ENCODE data around the gene TMEM14A.
"Not testable (repeated sequence)": the region's sequence is repeated elsewhere in the genome, so short reads cannot be mapped to it uniquely, and the experiment has no call there.

Gene TMEM14A

DNA sequence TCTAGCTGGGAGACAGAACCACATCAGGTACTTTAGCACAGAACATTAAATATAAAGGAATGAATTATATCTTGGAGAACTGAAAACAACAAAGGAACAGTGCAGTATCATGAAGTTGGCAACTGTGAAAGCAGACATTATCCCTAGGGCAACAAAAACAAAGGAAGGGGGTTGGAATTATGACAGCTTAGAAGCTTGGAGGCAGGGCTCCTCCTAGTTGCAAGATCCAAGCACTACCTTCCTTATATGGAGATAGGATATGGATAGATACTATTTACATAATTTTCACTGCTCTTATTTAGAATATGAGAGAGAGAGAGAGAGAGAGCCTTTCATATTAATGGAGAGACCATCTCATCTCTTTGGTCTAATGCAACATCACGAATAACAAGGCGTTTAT is 27.0 kb downstream of the TMEM14A start:
- H3K27ac Mint-ChIP-seq, result no peak overlapping the region
- H3K27me3 Mint-ChIP-seq, result peaks cover 11% of the 10 kb centered on the region
- H3K9me3 Mint-ChIP-seq (ENCODE audit: low read depth), result no peaks in the 10 kb centered on the region
- H3K4me3 Mint-ChIP-seq, result no peak overlapping the region
- H3K36me3 Mint-ChIP-seq, result no peaks in the 10 kb centered on the region
- H3K4me1 Mint-ChIP-seq (ENCODE audit: low read depth), result no peaks in the 10 kb centered on the region

DNA sequence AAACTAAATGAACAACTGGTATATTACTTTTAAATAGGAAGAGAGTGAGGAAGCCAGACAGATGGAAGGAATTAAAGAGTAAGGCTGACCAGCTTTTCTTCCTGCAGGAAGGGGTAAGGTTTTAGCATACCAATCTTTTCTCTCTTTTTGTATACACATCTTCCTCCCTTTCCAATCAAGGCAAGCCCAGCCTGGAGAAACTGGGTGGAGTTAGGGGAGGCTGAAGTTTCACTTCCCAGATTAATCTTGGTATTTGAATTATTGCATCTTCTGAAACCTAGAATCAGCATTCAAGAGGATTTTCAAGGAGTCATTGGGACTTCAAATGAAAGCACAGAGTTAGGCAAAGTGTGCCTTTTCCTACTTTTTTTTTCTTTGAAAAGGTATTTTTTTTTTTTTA is 33.1 kb downstream of the TMEM14A start:
- peaks cover 4% of the 10 kb centered on the region for H3K9me3 Mint-ChIP-seq (ENCODE audit: low read depth)
- H3K27me3 Mint-ChIP-seq, result peaks cover 13% of the 10 kb centered on the region
- H3K4me3 Mint-ChIP-seq, result no peak overlapping the region
- peaks cover 2% of the 10 kb centered on the region for H3K36me3 Mint-ChIP-seq
- H3K27ac Mint-ChIP-seq, result no peak overlapping the region
- H3K4me1 Mint-ChIP-seq (ENCODE audit: low read depth), result no peaks in the 10 kb centered on the region

DNA sequence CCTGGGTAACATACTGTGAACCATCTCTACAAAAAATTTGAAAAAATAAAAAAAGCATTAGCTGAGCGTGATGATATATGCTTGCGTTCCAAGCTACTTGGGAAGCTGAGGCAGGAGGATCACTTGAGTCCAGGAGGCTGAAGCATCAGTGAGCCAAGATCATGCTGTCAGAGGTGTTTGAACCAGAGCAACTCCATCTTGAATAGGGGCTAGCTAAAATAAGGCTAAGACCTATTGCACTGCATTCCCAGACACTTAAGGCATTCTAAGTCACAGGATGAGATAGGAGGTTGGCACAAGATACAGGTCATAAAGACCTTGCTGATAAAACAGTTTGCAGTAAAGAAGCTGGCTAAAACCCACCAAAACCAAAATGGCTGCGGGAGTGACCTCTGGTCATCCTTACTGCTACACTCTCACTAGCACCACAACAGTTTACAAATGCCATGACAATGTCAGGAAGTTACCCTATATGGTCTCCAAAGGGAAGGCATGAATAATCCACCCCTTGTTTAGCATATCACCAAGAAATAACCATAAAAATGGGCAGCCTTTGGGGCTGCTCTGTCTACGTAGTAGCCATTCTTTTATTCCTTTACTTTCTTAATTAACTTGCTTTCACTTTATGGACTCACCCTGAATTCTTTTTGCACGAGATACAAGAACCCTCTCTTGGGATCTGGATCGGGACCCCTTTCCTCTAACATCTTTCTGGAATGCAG is 34.0 kb downstream of the TMEM14A start:
- H3K27me3 Mint-ChIP-seq, result peaks cover 13% of the 10 kb centered on the region
- H3K4me1 Mint-ChIP-seq (ENCODE audit: low read depth); H3K36me3 Mint-ChIP-seq; H3K27ac Mint-ChIP-seq; H3K4me3 Mint-ChIP-seq; H3K9me3 Mint-ChIP-seq (ENCODE audit: low read depth): not testable (repeated sequence)

- peaks cover 4% of the 10 kb centered on the region for H3K9me3 Mint-ChIP-seq (ENCODE audit: low read depth)
- H3K4me3 Mint-ChIP-seq, result no peak overlapping the region
- H3K36me3 Mint-ChIP-seq, result peaks cover 2% of the 10 kb centered on the region
- no peaks in the 10 kb centered on the region for H3K4me1 Mint-ChIP-seq (ENCODE audit: low read depth)
- H3K27me3 Mint-ChIP-seq, result peaks cover 11% of the 10 kb centered on the region
- H3K27ac Mint-ChIP-seq, result no peak overlapping the region
These were observed 35.1 kb downstream of the TMEM14A start for GRCh38 chr6:52706001-52706400.

- peaks cover 4% of the 10 kb centered on the region for H3K9me3 Mint-ChIP-seq (ENCODE audit: low read depth)
- peaks cover 5% of the 10 kb centered on the region for H3K27me3 Mint-ChIP-seq
- H3K4me3 Mint-ChIP-seq, result no peak overlapping the region
- no peaks in the 10 kb centered on the region for H3K4me1 Mint-ChIP-seq (ENCODE audit: low read depth)
- H3K27ac Mint-ChIP-seq, result no peak overlapping the region
- H3K36me3 Mint-ChIP-seq, result peaks cover 2% of the 10 kb centered on the region
These were observed 37.2 kb downstream of the TMEM14A start for GRCh38 chr6:52707963-52708680.

- Mint-ChIP-seq H3K27ac (no peak overlapping the region), H3K4me1 (ENCODE audit: low read depth) (no peaks in the 10 kb centered on the region), H3K4me3 (no peak overlapping the region), H3K27me3 (no peaks in the 10 kb centered on the region), H3K9me3 (ENCODE audit: low read depth) (peaks cover 4% of the 10 kb centered on the region), H3K36me3 (no peaks in the 10 kb centered on the region)
These were observed 41.2 kb downstream of the TMEM14A start for GRCh38 chr6:52712136-52712535.

DNA sequence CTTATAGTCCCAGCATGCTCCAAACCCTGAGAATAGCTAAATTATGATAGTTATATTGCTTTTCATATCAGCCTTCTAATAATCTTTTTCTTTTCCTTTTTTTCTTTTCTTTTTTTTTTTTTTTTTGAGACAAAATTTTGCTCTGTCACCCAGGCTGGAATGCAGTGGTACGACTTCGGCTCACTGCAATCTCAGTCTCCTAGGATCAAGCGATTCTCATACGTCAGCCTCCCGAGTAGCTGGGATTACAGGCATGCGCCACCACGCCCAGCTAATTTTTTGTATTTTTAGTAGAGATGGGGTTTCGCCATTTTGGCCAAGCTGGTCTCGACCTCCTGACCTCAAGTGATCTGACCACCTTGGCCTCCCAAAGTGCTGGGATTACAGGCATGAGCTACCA is 43.8 kb downstream of the TMEM14A start:
- H3K4me1 Mint-ChIP-seq (ENCODE audit: low read depth); H3K27ac Mint-ChIP-seq; H3K36me3 Mint-ChIP-seq; H3K9me3 Mint-ChIP-seq (ENCODE audit: low read depth); H3K27me3 Mint-ChIP-seq; H3K4me3 Mint-ChIP-seq: not testable (repeated sequence)

DNA sequence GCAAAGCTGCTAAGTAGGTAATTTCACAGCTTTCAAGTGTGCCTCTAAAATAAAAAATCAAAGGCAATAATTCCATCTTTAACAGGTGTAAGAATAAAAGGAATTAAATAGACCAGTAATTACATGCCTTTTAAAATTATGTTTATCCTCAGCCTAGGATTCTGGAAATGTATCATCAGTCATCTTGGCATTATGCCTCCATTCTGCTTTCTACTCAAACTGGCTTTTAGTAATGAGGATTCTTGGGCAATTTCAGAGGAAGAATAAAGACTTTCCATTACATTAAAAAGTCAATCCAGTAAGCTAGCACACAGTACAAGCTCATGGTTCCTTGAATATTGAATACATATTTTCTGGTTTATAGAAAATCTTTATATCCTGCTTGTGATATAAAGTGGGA is 47.6 kb downstream of the TMEM14A start:
- Mint-ChIP-seq H3K27me3 (no peaks in the 10 kb centered on the region), H3K4me3 (no peak overlapping the region), H3K9me3 (ENCODE audit: low read depth) (no peaks in the 10 kb centered on the region), H3K4me1 (ENCODE audit: low read depth) (no peaks in the 10 kb centered on the region), H3K36me3 (no peaks in the 10 kb centered on the region), H3K27ac (no peak overlapping the region)

- H3K9me3 Mint-ChIP-seq (ENCODE audit: low read depth), result no peaks in the 10 kb centered on the region
- no peaks in the 10 kb centered on the region for H3K4me1 Mint-ChIP-seq (ENCODE audit: low read depth)
- H3K36me3 Mint-ChIP-seq, result no peaks in the 10 kb centered on the region
- H3K27me3 Mint-ChIP-seq, result no peaks in the 10 kb centered on the region
- H3K27ac Mint-ChIP-seq, result no peak overlapping the region
- H3K4me3 Mint-ChIP-seq, result no peak overlapping the region
These were observed 49.4 kb downstream of the TMEM14A start for GRCh38 chr6:52720321-52720720.

GRCh38 chr6:52724042-52724405 is 53.1 kb downstream of the TMEM14A start:
- Mint-ChIP-seq H3K27ac (no peak overlapping the region), H3K4me1 (ENCODE audit: low read depth) (no peaks in the 10 kb centered on the region), H3K27me3 (no peaks in the 10 kb centered on the region), H3K9me3 (ENCODE audit: low read depth) (no peaks in the 10 kb centered on the region), H3K36me3 (no peaks in the 10 kb centered on the region), H3K4me3 (no peak overlapping the region)

DNA sequence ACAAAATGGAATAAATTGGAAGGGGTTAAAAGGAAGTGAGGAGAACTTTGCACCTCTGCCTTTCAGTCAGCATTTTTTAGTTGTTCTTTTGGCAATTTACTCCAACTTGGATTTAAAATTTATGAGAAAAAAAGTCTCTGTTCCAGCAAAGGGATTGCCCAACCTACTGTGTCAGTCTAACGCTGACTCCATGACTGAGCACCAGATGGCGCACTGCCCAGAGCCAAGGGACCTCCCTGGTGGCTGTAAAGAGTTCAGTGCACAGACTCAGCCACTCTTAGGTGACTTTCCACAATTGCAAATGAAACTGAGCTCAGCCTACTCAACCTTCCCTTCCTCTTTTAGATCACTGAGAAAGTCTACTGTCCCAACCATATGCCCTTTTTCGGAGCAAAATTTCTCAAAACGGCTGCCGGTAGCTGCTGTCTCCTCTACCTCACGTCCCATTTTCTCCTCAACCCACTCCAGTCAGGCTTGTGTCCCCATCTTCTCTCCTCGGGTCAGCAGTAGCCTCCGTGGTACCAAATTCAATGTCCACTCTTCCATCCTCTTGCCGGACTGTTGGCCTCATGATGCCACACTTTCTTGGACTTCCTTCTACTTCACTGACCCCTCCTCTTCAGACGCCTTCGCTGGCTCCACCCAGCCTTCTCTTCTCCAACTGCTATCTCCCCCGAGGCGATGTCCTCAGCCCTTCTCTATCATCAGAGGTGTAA is 53.7 kb downstream of the TMEM14A start:
- Mint-ChIP-seq H3K9me3 (ENCODE audit: low read depth) (no peaks in the 10 kb centered on the region), H3K4me1 (ENCODE audit: low read depth) (no peaks in the 10 kb centered on the region), H3K36me3 (no peaks in the 10 kb centered on the region), H3K27me3 (no peaks in the 10 kb centered on the region), H3K27ac (no peak overlapping the region), H3K4me3 (no peak overlapping the region)

- Mint-ChIP-seq H3K4me3 (no peak overlapping the region), H3K4me1 (ENCODE audit: low read depth) (no peaks in the 10 kb centered on the region), H3K27me3 (no peaks in the 10 kb centered on the region), H3K36me3 (no peaks in the 10 kb centered on the region), H3K27ac (no peak overlapping the region), H3K9me3 (ENCODE audit: low read depth) (no peaks in the 10 kb centered on the region)
These were observed 54.2 kb downstream of the TMEM14A start for GRCh38 chr6:52725143-52725534.

- H3K27ac Mint-ChIP-seq, result no peak overlapping the region
- H3K9me3 Mint-ChIP-seq (ENCODE audit: low read depth), result no peaks in the 10 kb centered on the region
- H3K36me3 Mint-ChIP-seq, result no peaks in the 10 kb centered on the region
- no peaks in the 10 kb centered on the region for H3K27me3 Mint-ChIP-seq
- no peak overlapping the region for H3K4me3 Mint-ChIP-seq
- H3K4me1 Mint-ChIP-seq (ENCODE audit: low read depth), result no peaks in the 10 kb centered on the region
These were observed 54.8 kb downstream of the TMEM14A start for GRCh38 chr6:52725535-52726192.

- Mint-ChIP-seq H3K9me3 (ENCODE audit: low read depth) (no peaks in the 10 kb centered on the region), H3K36me3 (no peaks in the 10 kb centered on the region), H3K27me3 (no peaks in the 10 kb centered on the region), H3K4me1 (ENCODE audit: low read depth) (no peaks in the 10 kb centered on the region), H3K27ac (no peak overlapping the region), H3K4me3 (no peak overlapping the region)
These were observed 55.3 kb downstream of the TMEM14A start for GRCh38 chr6:52726193-52726542.
